Measurements from ENCODE around the gene ZC3H13. TPM values are rescaled to one million over a fixed set of nuclear protein-coding genes. Genes with fewer than 3 reads are reported as not detected.

ZC3H13 gene
- polyA plus RNA-seq, 1 donor from 2014 or later = 19.5 TPM

DNA sequence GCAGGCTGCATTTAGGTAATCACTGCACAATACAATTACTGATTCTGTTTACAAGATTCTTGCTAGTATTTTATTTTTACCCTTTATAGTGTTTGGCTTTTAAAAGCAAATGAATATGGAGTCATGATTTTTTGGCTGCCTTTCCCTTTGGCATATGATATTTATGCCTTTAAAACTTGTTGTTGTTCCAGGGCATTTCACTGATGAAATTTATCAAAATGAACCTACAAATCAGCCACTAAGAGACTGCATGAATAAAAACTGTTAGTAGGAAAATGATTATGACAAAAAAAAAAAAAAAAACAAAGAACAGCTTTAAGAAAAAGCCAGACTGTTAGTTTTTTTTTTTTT, 49.7 kb upstream of the ZC3H13 start:
- H2AFZ ChIP-seq (ENCODE audit: low read depth, low read length) = no peak overlapping the region
- no peak overlapping the region for H3K27ac ChIP-seq (ENCODE audit: low read length)
- no peaks in the 10 kb centered on the region for H3K9me3 ChIP-seq (ENCODE audit: low read length)
- no peak overlapping the region for H3K4me2 ChIP-seq (ENCODE audit: low read length)
- H3F3A ChIP-seq (ENCODE audit: insufficient read depth, low read length, poor library complexity, severe bottlenecking) = no peaks in the 10 kb centered on the region
- no peaks in the 10 kb centered on the region for H3K27me3 ChIP-seq (ENCODE audit: insufficient read depth, low read depth, low read length)
- no peaks in the 10 kb centered on the region for H3K9me2 ChIP-seq (ENCODE audit: insufficient read depth, low read length)
- TF ChIP-seq EZH2 (IDR thresholded peaks at IDR 0.05; ENCODE audit: borderline replicate concordance, insufficient read depth, low read length, poor library complexity, severe bottlenecking) (no peak), RAD21 (conservative IDR thresholded peaks at IDR 0.05) (no peak), SMC3 (conservative IDR thresholded peaks at IDR 0.05; ENCODE audit: poor library complexity) (no peak), EP300 (conservative IDR thresholded peaks at IDR 0.05; ENCODE audit: poor library complexity, severe bottlenecking) (no peak), MXI1 (conservative IDR thresholded peaks at IDR 0.05; ENCODE audit: poor library complexity, severe bottlenecking) (no peak), POLR2AphosphoS5 (IDR thresholded peaks at IDR 0.05) (no peak), TAF1 (IDR thresholded peaks at IDR 0.05; ENCODE audit: low read depth) (no peak)
- TF ChIP-seq, protein P1, sequence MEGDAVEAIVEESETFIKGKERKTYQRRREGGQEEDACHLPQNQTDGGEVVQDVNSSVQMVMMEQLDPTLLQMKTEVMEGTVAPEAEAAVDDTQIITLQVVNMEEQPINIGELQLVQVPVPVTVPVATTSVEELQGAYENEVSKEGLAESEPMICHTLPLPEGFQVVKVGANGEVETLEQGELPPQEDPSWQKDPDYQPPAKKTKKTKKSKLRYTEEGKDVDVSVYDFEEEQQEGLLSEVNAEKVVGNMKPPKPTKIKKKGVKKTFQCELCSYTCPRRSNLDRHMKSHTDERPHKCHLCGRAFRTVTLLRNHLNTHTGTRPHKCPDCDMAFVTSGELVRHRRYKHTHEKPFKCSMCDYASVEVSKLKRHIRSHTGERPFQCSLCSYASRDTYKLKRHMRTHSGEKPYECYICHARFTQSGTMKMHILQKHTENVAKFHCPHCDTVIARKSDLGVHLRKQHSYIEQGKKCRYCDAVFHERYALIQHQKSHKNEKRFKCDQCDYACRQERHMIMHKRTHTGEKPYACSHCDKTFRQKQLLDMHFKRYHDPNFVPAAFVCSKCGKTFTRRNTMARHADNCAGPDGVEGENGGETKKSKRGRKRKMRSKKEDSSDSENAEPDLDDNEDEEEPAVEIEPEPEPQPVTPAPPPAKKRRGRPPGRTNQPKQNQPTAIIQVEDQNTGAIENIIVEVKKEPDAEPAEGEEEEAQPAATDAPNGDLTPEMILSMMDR (IDR thresholded peaks at IDR 0.05; ENCODE audit: poor library complexity, severe bottlenecking) = no peak
- TF ChIP-seq, protein P2, sequence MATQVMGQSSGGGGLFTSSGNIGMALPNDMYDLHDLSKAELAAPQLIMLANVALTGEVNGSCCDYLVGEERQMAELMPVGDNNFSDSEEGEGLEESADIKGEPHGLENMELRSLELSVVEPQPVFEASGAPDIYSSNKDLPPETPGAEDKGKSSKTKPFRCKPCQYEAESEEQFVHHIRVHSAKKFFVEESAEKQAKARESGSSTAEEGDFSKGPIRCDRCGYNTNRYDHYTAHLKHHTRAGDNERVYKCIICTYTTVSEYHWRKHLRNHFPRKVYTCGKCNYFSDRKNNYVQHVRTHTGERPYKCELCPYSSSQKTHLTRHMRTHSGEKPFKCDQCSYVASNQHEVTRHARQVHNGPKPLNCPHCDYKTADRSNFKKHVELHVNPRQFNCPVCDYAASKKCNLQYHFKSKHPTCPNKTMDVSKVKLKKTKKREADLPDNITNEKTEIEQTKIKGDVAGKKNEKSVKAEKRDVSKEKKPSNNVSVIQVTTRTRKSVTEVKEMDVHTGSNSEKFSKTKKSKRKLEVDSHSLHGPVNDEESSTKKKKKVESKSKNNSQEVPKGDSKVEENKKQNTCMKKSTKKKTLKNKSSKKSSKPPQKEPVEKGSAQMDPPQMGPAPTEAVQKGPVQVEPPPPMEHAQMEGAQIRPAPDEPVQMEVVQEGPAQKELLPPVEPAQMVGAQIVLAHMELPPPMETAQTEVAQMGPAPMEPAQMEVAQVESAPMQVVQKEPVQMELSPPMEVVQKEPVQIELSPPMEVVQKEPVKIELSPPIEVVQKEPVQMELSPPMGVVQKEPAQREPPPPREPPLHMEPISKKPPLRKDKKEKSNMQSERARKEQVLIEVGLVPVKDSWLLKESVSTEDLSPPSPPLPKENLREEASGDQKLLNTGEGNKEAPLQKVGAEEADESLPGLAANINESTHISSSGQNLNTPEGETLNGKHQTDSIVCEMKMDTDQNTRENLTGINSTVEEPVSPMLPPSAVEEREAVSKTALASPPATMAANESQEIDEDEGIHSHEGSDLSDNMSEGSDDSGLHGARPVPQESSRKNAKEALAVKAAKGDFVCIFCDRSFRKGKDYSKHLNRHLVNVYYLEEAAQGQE (IDR thresholded peaks at IDR 0.05; ENCODE audit: borderline replicate concordance) = no peak
- H3K79me2 ChIP-seq (replicated peaks; ENCODE audit: insufficient read depth, low read length) = no peaks in the 10 kb centered on the region
- H3K9ac ChIP-seq (ENCODE audit: low read length) = no peak overlapping the region
- H3K36me3 ChIP-seq (ENCODE audit: insufficient read depth, low read length) = no peaks in the 10 kb centered on the region
- no peak overlapping the region for H3K4me3 ChIP-seq (ENCODE audit: low read length)
- no peaks in the 10 kb centered on the region for H4K20me1 ChIP-seq (ENCODE audit: insufficient read depth)

DNA sequence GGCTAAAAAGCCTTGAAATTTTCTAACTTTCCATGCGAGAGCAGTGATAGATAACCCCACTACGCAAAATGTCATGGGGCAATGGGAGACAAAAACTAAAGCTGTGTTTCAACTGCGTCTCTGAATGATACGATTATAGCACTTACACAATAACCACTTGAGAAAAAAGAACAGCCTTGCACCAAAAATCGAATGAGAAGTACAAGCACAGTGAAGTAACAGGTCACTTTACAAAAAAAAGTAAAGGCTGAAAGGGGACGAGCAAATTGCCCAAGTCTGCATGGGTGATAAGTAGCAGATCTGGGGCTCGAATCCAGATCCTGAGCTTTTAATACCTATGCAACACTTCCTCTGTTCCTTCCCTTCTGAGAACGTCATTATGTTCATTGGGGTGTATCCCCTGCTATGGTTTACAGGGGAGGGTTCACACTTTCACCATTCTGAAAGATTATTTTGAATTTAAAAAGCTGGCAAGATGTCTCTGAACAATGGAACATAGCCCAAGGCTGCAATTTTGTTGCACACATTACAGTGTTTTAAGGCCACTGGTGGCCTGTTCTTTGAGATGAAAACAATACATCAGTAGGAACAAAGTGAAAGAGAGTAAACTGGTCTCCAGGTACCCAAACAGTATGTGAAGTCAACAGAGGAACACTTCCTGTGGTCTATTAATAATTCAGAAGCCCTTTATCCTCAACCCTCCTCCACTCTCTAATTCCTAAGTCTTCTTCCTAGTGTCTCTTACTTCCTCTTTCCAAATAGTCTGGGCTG, 49.1 kb upstream of the ZC3H13 start:
- Histone ChIP-seq H3K4me2 (ENCODE audit: low read length) (no peak overlapping the region), H4K20me1 (ENCODE audit: insufficient read depth) (no peaks in the 10 kb centered on the region), H3K9me3 (ENCODE audit: low read length) (no peaks in the 10 kb centered on the region), H3K79me2 (replicated peaks; ENCODE audit: insufficient read depth, low read length) (no peaks in the 10 kb centered on the region), H3F3A (ENCODE audit: insufficient read depth, low read length, poor library complexity, severe bottlenecking) (no peaks in the 10 kb centered on the region), H3K4me3 (ENCODE audit: low read length) (no peak overlapping the region), H3K9ac (ENCODE audit: low read length) (no peak overlapping the region), H3K36me3 (ENCODE audit: insufficient read depth, low read length) (no peaks in the 10 kb centered on the region), H2AFZ (ENCODE audit: low read depth, low read length) (no peak overlapping the region), H3K27ac (ENCODE audit: low read length) (no peak overlapping the region), H3K27me3 (ENCODE audit: insufficient read depth, low read depth, low read length) (no peaks in the 10 kb centered on the region), H3K9me2 (ENCODE audit: insufficient read depth, low read length) (no peaks in the 10 kb centered on the region)
- TF ChIP-seq MXI1 (conservative IDR thresholded peaks at IDR 0.05; ENCODE audit: poor library complexity, severe bottlenecking) (no peak), POLR2AphosphoS5 (IDR thresholded peaks at IDR 0.05) (no peak), EZH2 (IDR thresholded peaks at IDR 0.05; ENCODE audit: borderline replicate concordance, insufficient read depth, low read length, poor library complexity, severe bottlenecking) (no peak), RAD21 (conservative IDR thresholded peaks at IDR 0.05) (no peak), TAF1 (IDR thresholded peaks at IDR 0.05; ENCODE audit: low read depth) (no peak), EP300 (conservative IDR thresholded peaks at IDR 0.05; ENCODE audit: poor library complexity, severe bottlenecking) (no peak), SMC3 (conservative IDR thresholded peaks at IDR 0.05; ENCODE audit: poor library complexity) (no peak)
- TF ChIP-seq, protein P2 (IDR thresholded peaks at IDR 0.05; ENCODE audit: borderline replicate concordance) = no peak
- TF ChIP-seq, protein P1 (IDR thresholded peaks at IDR 0.05; ENCODE audit: poor library complexity, severe bottlenecking) = no peak
